ENCODE results near the gene RAD17.
"Not testable (repeated sequence)": the region's sequence is repeated elsewhere in the genome, so short reads cannot be mapped to it uniquely, and the experiment has no call there.

RAD17 gene

DNA sequence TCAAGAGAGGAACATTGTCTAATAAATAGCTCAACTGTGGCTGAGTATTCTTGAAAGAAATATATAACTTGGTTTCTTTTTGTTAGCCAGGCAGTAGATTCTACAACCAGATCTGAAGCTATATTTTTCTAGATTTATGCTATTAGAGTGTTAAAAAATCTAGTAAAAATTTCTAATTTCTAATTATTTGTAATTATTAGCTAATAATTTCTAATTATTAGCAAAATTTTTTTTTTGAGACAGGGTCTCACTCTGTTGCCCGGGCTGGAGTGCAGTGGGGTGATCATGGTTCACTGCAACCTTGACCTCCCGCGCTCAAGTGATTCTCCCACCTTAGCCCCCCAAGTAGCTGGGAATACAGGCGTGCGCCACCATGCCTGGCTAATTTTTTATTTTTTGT, 2.8 kb downstream of the RAD17 start:
- no peak for DNase-seq

DNA sequence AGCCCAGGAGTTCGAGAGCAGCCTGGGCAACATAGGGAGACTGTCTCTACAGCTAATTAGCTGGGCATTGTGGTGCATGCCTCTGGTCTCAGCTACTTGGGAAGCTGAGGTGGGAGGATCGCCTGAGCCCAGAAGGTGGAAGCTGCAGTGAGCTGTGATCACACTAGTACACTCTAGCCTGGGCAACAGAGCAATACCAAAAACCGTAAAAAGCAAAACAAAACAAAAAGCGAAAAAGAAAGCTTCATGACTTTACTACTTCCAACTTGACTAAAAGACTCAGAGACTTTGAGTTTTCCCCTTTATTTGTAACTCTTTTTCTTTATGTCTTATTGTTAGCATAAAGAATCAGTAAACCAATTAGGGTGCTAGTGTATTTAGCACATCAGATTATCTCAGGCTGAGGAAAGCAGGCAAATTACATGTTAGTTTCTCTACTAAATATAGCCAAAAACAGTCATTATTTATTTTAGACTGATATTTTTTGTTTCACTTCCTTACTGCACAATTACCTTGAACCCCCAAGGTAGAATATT, 5.4 kb downstream of the RAD17 start:
- DNase-seq, result no peak

DNA sequence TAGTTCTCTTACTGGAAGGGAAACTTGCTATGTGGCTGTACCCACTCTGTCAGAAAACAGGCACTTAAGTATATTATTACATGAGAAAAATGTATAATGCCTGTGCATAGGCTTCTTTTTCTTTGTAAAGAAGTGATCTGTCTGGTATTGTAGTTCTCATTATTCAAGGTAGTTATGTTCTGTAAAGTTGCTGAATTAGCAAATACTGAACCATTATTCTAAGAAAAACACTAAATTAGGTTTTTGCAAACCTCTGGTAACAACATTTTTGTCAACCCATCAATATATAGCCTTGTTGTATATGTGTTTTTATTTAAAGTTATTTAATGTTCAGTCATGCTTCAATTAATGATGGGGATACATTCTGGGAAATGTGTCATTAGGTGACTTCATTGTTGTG, 8.8 kb downstream of the RAD17 start:
- DNase-seq, result no peak

DNA sequence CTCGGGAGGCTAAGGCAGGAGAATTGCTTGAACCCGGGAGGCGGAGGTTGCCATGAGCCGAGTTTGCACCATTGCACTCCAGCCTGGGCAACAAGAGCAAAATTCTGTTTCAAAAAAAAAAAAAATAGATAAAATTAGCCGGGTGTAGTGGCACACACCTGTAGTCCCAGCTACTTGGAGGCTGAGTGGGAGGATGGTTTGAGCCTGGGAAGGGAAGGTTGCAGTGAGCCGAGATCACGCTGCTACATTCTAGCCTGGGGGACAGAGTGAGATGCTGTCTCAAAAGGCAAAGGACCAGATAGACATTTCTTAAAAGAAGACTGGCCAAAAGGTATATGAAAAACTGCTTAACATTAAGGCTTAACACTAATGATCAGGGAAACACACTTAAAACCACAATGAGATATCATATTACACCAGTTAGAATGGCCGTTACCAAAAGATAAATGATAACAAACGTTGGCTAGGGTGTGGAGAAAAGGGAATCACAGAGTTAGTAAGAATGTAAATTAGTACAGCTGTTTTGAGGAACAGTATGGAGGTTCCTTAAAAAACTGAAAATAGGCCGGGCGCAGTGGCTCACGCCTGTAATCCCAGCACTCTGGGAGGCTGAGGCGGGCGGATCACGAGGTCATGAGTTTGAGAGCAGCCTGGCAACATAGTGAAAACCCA, 35.2 kb downstream of the RAD17 start:
- no peak for DNase-seq

DNA sequence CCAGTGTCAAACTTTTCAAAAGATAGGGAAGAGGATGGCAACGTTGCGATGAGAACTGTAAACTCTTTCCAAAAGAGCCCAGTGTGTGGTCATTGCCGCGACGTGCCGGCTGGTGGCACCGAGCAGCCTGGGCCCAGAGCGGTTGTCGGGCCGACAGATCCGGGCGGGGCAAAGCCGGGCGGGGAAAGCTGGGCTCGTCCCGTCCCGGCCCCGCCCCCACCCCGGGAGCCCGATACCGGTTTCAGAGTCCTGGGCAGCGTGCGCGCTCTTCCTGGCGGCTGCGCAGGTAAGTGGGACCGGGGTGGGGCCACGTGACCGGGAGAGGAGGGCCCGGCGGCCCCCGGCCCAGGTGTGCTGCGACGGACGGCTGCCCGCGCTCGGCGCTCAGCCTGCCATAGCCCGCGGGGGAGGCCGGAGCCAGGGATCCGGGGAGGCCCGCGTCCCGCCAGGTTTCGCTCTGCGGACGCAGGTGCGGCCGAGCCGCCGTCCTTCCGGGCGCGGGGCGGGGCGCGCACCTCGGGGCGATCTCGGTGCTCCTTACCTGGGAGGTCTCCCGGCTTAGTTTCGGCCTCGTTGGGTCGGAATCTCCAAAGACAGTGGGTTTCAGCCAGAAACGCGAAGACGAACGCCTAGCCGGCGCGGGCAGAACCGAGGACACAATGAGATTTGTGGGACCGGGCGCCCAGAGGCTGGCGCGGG, 45.4 kb downstream of the RAD17 start, which contains the start of gene MARVELD2:
Gene MARVELD2, plus strand, starts transcription at position 232 of the 699 bp plus-strand sequence. CDS start 4,270 bp downstream, outside the sequence.
- peak in 31 of 51 donors; percentile 0 to 56 (median 12) for DNase-seq

DNA sequence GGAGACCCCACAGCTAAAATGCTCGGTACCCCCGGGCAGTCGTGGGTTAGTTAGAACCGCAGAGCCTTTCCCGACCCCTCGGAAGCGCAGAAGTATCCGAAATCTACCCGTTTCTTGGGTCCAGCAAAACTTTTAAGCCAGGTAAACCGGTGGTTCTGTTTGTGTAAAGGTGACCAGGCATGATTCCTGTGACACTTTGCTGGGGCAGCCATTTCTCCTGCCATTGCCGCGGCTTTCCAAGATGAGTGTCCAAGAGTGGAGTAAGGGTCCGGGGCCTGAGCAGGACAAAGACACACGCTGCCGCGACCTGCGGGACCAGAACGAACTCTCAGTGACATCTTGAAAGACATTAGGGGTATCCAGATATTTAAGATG, 46.0 kb downstream of the RAD17 start:
- no peak for DNase-seq

DNA sequence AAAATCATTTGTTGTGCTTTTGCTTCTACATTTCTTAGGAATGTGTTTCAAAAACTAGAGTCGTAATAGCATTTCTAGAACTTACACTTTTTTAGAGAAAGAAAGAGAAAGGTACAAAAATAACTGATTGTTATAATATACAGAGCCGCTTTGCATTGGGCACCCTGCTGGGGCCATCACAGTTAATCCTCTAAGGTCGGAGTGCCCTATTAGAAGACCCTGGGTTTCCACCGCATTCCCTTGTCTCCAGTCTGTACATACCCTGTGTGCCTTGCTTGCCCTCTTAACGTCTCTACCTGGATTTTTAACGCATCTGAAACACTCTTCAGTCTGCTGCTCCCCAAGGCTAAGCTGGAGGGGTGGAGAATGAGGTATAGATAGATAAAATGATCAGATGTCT, 46.6 kb downstream of the RAD17 start:
- DNase-seq, result no peak

DNA sequence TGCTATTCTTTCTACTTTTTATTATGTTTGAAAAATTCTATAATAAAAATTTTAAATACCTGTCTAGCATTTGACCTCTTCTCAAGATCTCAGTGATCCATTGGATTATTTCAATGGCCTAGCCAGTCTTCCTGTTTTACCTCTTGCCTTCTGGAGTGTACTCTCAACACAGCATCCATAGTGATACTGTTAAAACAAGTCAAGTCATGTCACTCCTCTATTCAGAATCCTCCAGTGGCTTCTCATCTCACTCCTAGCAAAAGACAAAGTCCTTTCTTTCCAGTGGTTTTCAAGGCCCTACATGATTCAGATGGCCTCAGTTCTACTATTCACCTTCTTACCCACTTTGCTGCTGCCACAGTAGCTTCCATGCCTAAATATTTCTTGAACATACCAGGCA, 47.1 kb downstream of the RAD17 start:
- no peak for DNase-seq

DNA sequence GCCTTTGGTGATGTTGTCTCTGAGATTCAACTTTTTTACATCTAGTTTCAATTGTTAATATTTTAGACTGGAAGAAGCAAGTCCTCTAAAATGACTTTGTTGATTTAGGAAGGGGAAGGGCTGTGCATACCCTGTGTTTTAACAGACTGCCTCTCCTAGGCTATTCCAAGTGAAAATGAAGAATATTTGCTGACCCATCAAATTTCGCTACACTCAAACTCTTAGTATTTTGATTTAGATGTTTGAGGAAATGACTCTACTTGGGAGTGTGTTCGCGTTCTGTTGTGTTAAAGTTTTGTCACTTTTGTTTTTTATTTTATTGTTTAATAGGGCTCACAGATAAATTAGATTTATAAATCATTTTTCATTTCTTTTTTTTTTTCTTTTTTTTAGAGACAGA, 48.9 kb downstream of the RAD17 start:
- DNase-seq, result no peak

DNA sequence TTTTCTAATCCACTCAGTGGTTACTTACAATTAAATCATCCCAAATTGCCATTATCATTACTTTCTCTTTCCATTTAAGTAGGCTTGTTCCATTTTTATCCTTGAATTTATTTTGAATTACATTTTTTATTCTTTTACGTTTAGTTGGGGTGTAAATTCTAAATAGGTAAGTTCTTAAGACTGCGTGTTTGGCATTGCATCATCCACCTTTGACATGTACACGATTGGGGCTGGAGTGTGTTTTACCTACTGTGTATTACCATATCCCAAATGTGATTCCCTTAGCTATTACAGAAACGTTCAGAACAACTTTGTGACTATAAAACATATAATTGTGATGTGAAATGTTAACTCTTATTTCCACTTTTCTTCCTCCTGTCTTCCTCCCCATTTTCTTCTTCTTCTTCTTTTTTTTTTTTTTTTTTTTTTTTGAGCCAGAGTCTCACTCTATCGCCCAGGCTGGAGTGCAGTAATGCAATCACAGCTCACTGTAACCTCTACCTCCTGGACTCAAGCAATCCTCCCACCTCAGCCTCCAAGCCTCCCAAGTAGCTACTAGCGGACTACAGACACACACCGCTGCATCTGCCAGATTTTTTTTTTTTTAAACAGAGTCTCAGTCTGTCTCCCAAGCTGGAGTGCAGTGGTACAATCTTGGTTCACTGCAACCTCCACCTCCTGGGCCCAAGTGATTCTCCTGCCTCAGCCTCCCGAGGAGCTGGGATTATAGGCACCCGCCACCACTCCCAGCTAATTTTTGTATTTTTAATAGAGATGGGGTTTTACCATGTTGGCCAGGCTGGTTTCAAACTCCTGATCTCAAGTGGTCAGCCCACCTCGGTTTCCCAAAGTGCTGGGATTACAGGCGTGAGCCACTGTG, 62.0 kb downstream of the RAD17 start:
- DNase-seq, result no peak

DNA sequence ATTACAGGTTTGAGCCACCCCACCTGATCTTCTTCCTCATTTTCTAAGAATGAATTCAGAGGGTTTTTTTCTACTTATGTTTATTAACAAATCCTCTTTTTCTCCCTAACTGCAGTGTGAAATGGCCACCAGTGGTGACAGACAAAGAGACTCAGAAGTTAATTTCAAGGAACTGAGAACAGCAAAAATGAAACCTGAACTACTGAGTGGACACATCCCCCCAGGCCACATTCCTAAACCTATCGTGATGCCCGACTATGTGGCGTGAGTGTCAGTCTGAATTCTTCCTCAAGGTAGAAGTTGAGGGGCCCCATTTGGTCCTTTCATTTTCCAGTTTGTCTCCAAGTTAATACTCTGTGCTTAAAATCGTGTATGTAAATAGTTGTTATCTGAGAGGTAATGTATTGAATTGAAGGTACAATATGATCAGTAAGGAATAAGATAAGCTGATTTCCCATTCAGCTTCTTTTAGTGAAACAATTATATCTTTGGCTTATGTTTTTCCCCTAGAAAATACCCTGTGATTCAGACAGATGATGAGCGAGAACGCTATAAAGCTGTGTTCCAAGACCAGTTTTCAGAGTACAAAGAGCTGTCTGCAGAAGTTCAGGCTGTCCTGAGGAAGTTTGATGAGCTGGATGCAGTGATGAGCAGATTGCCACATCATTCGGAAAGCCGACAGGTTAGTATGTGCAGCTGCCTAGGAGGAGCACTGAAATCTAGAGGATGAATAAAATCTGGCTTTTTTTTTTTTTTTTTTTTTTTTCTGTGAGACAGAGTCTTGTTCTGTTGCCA, 63.0 kb downstream of the RAD17 start:
- no peak for DNase-seq

DNA sequence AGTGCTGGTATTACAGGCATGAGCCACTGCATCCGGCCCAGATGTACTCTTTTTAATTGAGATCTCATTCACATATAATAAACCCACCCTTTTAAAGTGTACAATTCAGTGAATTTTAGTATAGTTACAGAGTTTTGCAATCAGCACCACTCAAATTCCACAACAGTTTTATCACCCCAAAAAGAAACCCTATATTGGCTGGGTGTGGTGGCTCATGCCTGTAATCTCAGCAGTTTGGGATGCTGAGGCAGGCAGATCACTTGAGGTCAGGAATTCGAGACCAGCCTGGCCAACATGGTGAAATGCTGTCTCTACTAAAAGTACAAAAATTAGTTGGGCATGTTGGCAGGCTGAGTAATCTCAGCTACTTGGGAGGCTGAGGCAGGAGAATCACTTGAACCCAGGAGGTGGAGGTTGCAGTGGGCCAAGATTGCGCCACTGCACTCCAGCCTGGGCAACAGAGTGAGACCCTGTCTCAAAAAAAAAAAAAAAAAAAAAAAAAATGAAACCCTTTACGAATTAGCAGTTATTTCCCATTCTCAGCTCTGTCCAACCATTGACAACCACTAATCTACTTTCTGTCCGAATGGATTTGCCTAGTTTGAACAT, 65.8 kb downstream of the RAD17 start:
- not testable (repeated sequence) for DNase-seq

DNA sequence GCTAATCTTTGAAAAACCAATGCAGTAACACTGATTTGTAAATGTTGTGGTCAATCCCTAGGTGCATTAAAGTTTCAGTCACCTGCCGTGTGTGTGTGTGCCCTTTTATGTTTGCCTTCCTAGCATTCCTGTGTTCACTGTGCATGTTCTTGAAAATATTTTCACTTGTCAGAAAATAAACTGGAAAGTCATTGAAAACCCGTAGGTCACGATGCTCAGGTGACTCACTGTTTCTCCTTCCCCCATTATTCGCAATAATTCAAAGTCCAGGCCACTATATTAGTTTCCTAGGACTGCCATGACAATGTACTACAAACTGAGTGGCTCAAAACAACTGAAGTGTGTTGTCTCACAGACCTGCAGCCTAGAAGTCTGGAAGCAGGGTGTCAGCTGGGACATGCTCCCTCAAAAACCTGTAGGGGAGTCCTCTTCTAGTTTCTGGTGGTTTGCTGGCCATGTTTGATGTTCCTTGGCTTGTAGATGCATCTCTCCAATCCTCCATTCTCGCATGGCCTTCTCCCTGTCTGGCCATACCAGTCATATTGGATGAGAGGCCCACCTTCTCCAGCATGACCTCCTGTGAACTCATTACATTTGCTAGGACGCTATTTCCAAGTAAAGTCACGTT, 74.6 kb downstream of the RAD17 start:
- no peak for DNase-seq

DNA sequence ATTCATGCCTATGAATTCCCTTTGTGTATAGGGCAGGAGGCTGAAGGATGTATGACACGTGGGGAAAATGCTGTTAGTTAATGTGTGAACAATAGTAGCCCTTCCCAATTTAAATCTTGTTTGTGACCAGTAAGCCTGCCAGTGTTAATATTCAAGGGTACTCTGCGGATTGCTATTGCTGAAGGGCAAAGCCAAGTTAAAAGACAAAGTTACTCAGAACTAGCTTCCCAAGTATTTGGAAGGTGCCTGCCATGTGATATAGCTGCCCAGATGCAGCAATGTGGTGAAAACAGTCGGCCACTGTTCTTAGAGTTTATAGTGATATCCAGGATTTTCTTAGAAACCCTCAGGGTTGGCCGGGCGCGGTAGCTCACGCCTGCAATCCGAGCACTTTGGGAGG, 79.9 kb downstream of the RAD17 start:
- no peak for DNase-seq

DNA sequence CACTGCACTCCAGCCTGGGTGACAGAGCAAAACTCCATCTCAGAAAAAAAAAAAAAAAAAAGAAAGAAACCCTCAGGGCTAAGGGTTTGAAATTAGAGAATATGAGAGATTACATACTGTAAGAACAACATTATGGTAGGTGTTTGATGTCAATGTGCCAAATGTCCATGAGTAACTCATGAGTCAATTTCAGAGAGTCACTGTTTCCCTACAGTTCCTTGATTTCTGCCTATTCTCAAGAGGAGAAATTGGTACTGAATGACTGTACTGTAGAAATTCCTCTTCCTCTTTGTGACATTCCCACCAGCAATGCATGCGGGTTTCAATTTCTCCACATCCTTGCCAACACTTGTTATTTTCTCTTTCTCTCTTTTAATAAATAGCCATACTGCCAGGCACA, 80.5 kb downstream of the RAD17 start:
- DNase-seq, result no peak

DNA sequence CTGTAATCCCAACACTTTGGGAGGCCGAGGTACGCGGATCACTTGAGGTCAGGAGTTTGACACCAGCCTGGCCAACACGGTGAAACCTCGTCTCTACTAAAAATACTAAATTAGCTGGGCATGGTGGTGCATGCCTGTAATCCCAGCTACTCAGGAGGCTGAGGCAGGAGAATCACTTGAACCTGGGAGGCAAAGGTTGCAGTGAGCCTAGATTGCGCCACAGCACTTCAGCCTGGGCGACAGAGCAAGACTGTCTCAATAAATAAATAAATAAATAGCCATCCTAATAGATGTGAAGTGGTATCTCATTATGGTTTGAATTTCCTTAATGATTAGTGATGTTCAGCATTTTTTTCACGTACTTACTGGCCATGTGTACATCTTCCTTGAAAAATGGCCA, 80.9 kb downstream of the RAD17 start:
- not testable (repeated sequence) for DNase-seq

DNA sequence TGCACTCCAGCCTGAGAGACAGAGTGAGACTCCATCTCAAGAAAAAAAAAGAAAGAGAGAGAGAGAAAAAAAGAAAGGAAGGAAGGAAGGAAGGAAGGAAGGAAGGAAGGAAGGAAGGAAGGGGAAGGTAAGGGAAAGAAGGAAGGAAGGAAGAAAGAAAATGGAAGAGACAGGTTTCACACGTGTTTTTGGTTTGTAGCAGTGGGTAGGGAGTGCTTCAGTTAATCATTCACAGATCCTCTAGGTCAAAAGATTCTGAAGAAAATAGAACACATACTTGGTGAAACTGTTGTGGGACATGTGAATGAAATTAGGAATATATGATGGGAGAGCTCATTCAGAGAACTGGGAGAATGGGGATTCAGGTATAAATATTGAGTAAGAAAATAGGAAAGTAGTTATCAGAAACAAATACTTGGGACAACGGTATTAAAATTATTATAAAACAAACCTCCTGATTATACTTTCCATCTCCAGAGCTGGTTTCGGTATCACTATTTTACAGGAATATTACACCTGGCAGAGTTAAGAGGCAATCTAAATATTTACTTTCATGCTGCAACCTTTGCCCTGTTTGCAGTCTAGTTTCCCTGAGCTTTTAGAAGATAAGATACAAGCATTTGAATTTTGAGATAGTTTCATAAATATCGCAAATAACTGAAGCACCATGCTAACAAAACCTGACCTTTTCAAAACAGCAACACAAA, 82.5 kb downstream of the RAD17 start:
- DNase-seq, result no peak

DNA sequence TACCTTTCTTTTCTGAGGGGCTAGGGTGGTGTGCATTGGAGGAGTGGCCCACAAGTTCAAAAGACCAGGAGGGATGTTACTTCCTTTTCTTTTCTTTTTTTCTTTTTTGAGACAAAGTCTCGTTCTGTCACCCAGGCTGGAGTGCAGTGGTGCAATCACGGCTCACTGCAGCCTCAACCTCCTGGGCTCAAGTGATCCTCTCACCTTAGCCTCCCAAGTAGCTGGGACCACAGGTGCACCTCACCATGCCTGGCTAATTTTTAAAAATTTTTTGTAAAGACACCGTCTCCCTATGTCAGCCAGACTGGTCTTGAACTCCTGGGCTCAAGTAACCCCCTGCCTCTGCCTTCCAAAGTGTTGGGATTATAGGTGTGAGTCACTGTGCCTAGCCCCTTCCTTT, 83.9 kb downstream of the RAD17 start:
- DNase-seq, result not testable (repeated sequence)

DNA sequence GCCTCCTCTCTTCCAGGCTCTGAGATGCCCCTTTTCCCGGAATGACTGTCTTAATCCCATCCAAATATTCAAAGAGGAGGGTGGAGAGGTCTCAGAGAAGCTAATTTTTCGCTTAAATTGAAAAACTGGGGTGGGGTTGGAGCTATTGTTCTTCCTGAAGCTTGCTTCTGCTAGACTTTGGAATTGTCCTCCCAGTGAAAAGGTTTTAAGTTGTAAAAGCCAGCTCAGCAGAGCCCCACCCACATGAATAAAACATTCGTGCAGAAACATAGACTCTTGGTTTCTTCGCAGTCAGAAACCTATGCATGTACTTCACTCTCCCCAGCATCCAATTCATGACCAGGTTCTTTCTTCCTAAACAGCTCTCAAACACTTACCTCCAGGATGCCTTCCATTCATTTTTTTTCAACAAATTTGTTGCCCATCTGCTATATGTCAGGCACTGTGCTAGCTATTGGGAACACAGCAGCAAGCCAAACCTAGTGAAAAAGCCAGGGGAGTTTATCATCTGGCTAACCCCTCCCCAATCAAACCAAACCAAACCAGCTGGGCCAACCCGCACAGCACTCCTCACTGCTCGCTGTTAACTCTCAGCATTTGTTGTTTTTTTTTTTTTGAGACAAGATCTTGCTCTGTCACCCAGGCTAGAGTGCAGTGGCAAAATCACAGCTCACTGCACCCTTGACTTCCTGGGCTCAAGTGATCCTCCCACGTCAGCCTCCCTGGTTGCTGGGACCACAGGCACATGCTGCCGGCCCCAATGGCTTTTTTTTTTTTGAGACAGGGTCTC, 85.0 kb downstream of the RAD17 start:
- DNase-seq, result no peak

All from hypothalamus (tissue), 51 donors.